HepG2 (cell line): Measurements from ENCODE around the gene SIRT7. TPM values are rescaled to one million over a fixed set of nuclear protein-coding genes. Genes with fewer than 3 reads are reported as not detected.

ENCODE experiments used
- ATRX ChIP-seq: sonication (generic); formaldehyde crosslinking; IDR thresholded peaks from 2 replicates; pipeline ENCODE4 v1.4.0; 2020; ENCODE audit warnings: missing genetic modification reagents, borderline replicate concordance
- ETV5 ChIP-seq: IDR thresholded peaks from 2 replicates; pipeline ENCODE4 v1.6.1; 2018; ENCODE audit warnings: missing biosample characterization, missing genetic modification reagents, inconsistent platforms, borderline replicate concordance
- GATAD2A ChIP-seq: IDR thresholded peaks from 2 replicates; pipeline ENCODE4 v1.6.1; 2016
- GRHL1 ChIP-seq: sonication (generic); formaldehyde crosslinking; conservative IDR thresholded peaks from 2 replicates; pipeline ENCODE4 v1.8.0; 2022; ENCODE audit warnings: missing genetic modification reagents
- HDAC1 ChIP-seq: sonication (generic); formaldehyde crosslinking; IDR thresholded peaks from 2 replicates; pipeline ENCODE4 v1.5.1; 2020; ENCODE audit warnings: mild to moderate bottlenecking, missing genetic modification reagents
- IKZF5 ChIP-seq: IDR thresholded peaks from 2 replicates; pipeline ENCODE4 v1.6.1; 2018; ENCODE audit warnings: missing genetic modification reagents, mild to moderate bottlenecking, missing compliant biosample characterization
- JUND ChIP-seq: sonication (generic); formaldehyde crosslinking; IDR thresholded peaks from 2 replicates; pipeline ENCODE4 v1.8.0; 2022; ENCODE audit warnings: mild to moderate bottlenecking, missing genetic modification reagents
- KDM1A ChIP-seq: IDR thresholded peaks from 2 replicates; pipeline ENCODE4 v1.6.1; 2016; ENCODE audit warnings: missing compliant biosample characterization
- MAZ ChIP-seq, 2 experiments: sonication (generic) in 1 of 2; formaldehyde crosslinking in 1 of 2; IDR thresholded peaks; 2 replicates each; pipeline versions ENCODE4 v1.5.0 to v1.6.1; 2012 to 2020; ENCODE audit warnings: low read depth in 2 of 2, mild to moderate bottlenecking in 2 of 2, borderline replicate concordance in 1 of 2, improper control_type of control experiment in 1 of 2, low read length in 1 of 2, missing genetic modification reagents in 1 of 2, moderate library complexity in 1 of 2
- NR2F1 ChIP-seq, 2 experiments: fragments of 450-650 bp in 1 of 2; formaldehyde crosslinking in 1 of 2; IDR thresholded peaks; 2 replicates each; pipeline versions ENCODE4 v1.5.0 to v1.6.1; 2016 to 2020; ENCODE audit warnings: mild to moderate bottlenecking in 1 of 2, missing compliant biosample characterization in 1 of 2, missing genetic modification reagents in 1 of 2, moderate library complexity in 1 of 2
- ONECUT2 ChIP-seq: sonication (generic); formaldehyde crosslinking; IDR thresholded peaks from 2 replicates; pipeline ENCODE4 v1.4.0; 2020; ENCODE audit warnings: missing genetic modification reagents
- PAX8 ChIP-seq: sonication (generic); formaldehyde crosslinking; IDR thresholded peaks from 2 replicates; pipeline ENCODE4 v1.8.0; 2022; ENCODE audit warnings: mild to moderate bottlenecking, missing genetic modification reagents, borderline replicate concordance
- RAD21 ChIP-seq: fragments of 450-650 bp; formaldehyde crosslinking; IDR thresholded peaks from 2 replicates; pipeline ENCODE4 v1.5.0; 2020; ENCODE audit warnings: mild to moderate bottlenecking
- RBAK ChIP-seq: sonication (generic); formaldehyde crosslinking; IDR thresholded peaks from 2 replicates; pipeline ENCODE4 v1.5.1; 2020; ENCODE audit warnings: mild to moderate bottlenecking, missing genetic modification reagents
- SALL1 ChIP-seq: sonication (generic); formaldehyde crosslinking; IDR thresholded peaks from 2 replicates; pipeline ENCODE4 v1.8.0; 2022; ENCODE audit warnings: mild to moderate bottlenecking, missing genetic modification reagents
- SIN3A ChIP-seq: IDR thresholded peaks from 2 replicates; pipeline ENCODE4 v1.6.1; 2011; ENCODE audit warnings: low read depth, mild to moderate bottlenecking, control low read depth, low read length, borderline replicate concordance
- USF2 ChIP-seq, 2 experiments: sonication (generic) in 1 of 2; formaldehyde crosslinking in 1 of 2; IDR thresholded peaks; 2 replicates each; pipeline versions ENCODE4 v1.5.1 to v1.6.1; 2011 to 2020; ENCODE audit warnings: borderline replicate concordance in 1 of 2, low read depth in 1 of 2, low read length in 1 of 2, mild to moderate bottlenecking in 1 of 2, missing genetic modification reagents in 1 of 2, moderate library complexity in 1 of 2
- ZBTB49 ChIP-seq: sonication (generic); formaldehyde crosslinking; IDR thresholded peaks from 2 replicates; pipeline ENCODE4 v1.4.0; 2020; ENCODE audit warnings: missing genetic modification reagents, borderline replicate concordance
- ZKSCAN5 ChIP-seq: sonication (generic); formaldehyde crosslinking; IDR thresholded peaks from 2 replicates; pipeline ENCODE4 v1.5.1; 2020; ENCODE audit warnings: mild to moderate bottlenecking, missing genetic modification reagents
- ZNF138 ChIP-seq: sonication (generic); formaldehyde crosslinking; IDR thresholded peaks from 2 replicates; pipeline ENCODE4 v1.5.0; 2020; ENCODE audit warnings: mild to moderate bottlenecking, low read depth, missing genetic modification reagents
- ZNF367 ChIP-seq: sonication (generic); formaldehyde crosslinking; IDR thresholded peaks from 2 replicates; pipeline ENCODE4 v1.4.0; 2020; ENCODE audit warnings: missing genetic modification reagents, borderline replicate concordance
- ZNF589 ChIP-seq: sonication (generic); formaldehyde crosslinking; conservative IDR thresholded peaks from 2 replicates; pipeline ENCODE4 v1.8.0; 2022; ENCODE audit warnings: mild to moderate bottlenecking, moderate library complexity, missing genetic modification reagents
- polyA plus RNA-seq, 8 experiments: library from polyadenylated mRNA; depleted of rRNA in 3 of 8; stranded (reverse) in 7 of 8; unstranded in 1 of 8; fragments of >200 nt; fragmentation: Illumina TruSeq in 4 of 8; extraction: Trizol in 4 of 8; gene quantifications; 2 replicates each; pipeline versions ENCODE4 v1.2.1 to v1.2.3, GENCODE V29; 2011 to 2016; ENCODE audit warnings: low read depth in 4 of 8, missing spikeins in 1 of 8, mixed read lengths in 1 of 8; ENCODE audit not compliant: insufficient read depth in 1 of 8
- total RNA-seq, 5 experiments: library from RNA; depleted of rRNA; stranded (reverse); fragments of >200 nt; fragmentation: Illumina TruSeq; extraction: Trizol; gene quantifications; 2 replicates each; pipeline ENCODE4 v1.2.3, GENCODE V29; 2016; ENCODE audit warnings: low read depth in 1 of 5

SIRT7 gene
- total and polyA plus RNA-seq, 2 of the 13 experiments (the other 11 are each of a cell fraction or from before 2014, with no cell fraction given), result 8.3 to 24.8 TPM

DNA sequence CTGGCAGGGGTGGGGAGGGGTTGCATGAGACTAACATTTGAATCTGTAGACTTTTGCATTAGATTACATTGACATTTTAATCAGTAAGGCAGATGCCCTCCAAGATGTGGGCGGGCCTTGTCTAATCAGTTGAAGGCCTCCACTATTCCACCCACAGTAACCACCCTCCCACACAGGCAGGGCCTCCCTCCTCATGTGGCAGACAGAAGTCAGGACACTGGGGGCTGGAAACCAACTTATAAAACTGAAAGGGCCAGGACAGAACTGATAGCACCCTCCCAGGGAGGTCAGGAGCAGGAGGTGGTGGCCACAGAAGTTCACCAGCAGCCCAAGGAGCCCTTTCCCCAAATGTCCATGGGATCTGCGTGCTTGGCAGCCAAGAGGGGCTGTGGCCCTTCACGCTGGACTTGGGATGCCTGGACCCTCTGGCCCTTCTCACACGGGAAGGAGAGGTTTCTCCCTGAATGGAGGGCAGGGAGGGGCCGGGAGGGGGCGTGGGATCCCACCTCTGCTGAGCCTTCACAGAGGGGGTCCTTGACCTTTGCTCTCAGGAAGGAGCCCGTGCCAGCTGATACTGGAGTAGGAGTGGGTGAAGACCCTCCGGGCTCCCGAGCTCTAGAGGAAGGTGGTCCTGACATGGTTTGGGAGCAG lies 14.5 kb upstream of the SIRT7 start (continued):
- TF ChIP-seq ZNF589, result no peak
- no peak for TF ChIP-seq ZNF138 (CRISPR knock-in tag)
- TF ChIP-seq KDM1A (CRISPR knock-in tag), result no peak
- no peak for TF ChIP-seq RAD21 (CRISPR knock-in tag)
- TF ChIP-seq MAZ (IDR thresholded peaks at IDR 0.05; ENCODE audit: borderline replicate concordance, low read depth, low read length), result no peak
- TF ChIP-seq MAZ (CRISPR knock-in tag; IDR thresholded peaks at IDR 0.05; ENCODE audit: low read depth), result peak; percentile 32; the same call in 1 of the 2 replicates
- no peak for TF ChIP-seq ATRX (CRISPR knock-in tag)
- no peak for TF ChIP-seq ZNF367 (CRISPR knock-in tag)
- TF ChIP-seq ETV5 (CRISPR knock-in tag), result no peak
- TF ChIP-seq HDAC1 (CRISPR knock-in tag), result no peak
- TF ChIP-seq ZBTB49 (CRISPR knock-in tag), result no peak
- no peak for TF ChIP-seq PAX8 (CRISPR knock-in tag)
- TF ChIP-seq RBAK (CRISPR knock-in tag), result no peak
- no peak for TF ChIP-seq SALL1 (CRISPR knock-in tag)
- TF ChIP-seq ONECUT2 (CRISPR knock-in tag), result no peak
- no peak for TF ChIP-seq USF2 (IDR thresholded peaks at IDR 0.05; ENCODE audit: low read depth, low read length)
- TF ChIP-seq USF2 (CRISPR knock-in tag; IDR thresholded peaks at IDR 0.05; ENCODE audit: borderline replicate concordance), result no peak
- no peak for TF ChIP-seq SIN3A
- no peak for TF ChIP-seq NR2F1 (CRISPR knock-in tag; IDR thresholded peaks at IDR 0.05)
- no peak for TF ChIP-seq GRHL1
- TF ChIP-seq GATAD2A (CRISPR knock-in tag), result no peak
- TF ChIP-seq IKZF5 (CRISPR knock-in tag), result 0 out of 2 replicates have a peak, but pooled peaks have one; percentile 4
- no peak for TF ChIP-seq JUND (CRISPR knock-in tag)
- no peak for TF ChIP-seq ZKSCAN5 (CRISPR knock-in tag)
